ENCODE measurements around the gene EPHA4. TPM values are rescaled to one million over a fixed set of nuclear protein-coding genes. Genes with fewer than 3 reads are reported as not detected.

Gene EPHA4
- total and polyA plus RNA-seq, 5 donors from 2014 or later = 7.1 to 23.5 (median 12.0) TPM

DNA sequence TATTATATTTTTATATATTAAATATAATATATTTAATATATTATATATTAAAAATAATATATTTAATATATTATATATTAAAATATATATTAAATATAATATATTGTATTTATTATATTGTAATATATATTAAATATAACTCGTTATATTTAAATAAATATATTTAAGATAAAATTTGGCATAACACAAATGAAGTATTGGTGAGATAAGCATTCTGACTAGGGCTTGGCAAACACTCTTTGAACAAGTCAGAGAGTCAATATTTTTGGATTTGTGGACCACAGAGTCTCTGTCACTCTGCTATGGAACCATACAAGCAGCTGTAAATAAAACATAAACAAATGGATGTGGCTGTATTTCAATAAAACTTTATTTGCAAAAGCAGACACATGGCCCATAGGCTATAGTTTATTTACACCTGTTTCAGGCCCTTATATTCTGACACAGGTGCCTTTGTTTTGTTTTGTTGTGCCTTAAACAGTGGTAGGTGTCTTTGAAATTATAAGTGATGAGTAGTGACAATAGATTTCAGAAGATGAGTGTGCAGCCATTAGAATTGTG lies 190.1 kb downstream of the EPHA4 start:
- H3K27me3 Mint-ChIP-seq = peaks cover 18% of the 10 kb centered on the region
- ATAC-seq (ENCODE audit: low read depth in 2 of 2) (no peak), DNase-seq (no peak)
- H3K4me1 ChIP-seq (ENCODE audit: control insufficient read depth, insufficient read depth, low read length, poor library complexity, severe bottlenecking) = no peaks in the 10 kb centered on the region
- no peaks in the 10 kb centered on the region for H3K4me1 Mint-ChIP-seq
- no peak overlapping the region for H3K27ac ChIP-seq (ENCODE audit: insufficient read depth, low read length, poor library complexity, severe bottlenecking)
- no peak overlapping the region for H3K27ac Mint-ChIP-seq
- H3K36me3 Mint-ChIP-seq = no peaks in the 10 kb centered on the region
- H3K36me3 ChIP-seq (ENCODE audit: control insufficient read depth, insufficient read depth, low read length) = no peaks in the 10 kb centered on the region
- H3K4me3 Mint-ChIP-seq = no peak overlapping the region
- H3K27me3 ChIP-seq (ENCODE audit: control insufficient read depth, insufficient read depth, low read length) = no peaks in the 10 kb centered on the region
- H3K9me3 ChIP-seq (ENCODE audit: control insufficient read depth in 2 of 2, low read length in 2 of 2) = no peaks in the 10 kb centered on the region
- H3K9me3 Mint-ChIP-seq = peaks cover 0 to 2% (median 0%) of the 10 kb centered on the region in 7 donors
- no peak overlapping the region for H3K4me3 ChIP-seq (ENCODE audit: low read depth, low read length)

DNA sequence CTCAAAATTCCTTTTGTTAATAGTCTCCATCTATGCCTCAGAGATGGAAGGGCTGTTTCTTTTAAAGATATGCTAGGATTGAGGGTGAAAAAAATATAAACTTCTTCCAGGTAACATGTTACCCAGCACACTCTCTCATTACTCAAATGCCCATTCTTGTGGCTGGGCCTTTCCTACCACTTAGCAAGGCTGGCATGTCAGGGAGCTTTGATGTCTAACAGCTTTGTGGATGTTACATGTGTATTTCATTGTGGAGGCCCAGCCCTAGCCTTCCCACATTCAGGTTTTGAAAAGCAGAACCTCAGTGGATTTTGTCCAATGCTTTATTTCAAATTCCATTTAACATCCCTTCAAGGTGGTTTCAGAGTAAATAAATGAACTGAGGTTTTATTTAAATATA lies 191.4 kb downstream of the EPHA4 start:
- no peaks in the 10 kb centered on the region for H3K4me1 Mint-ChIP-seq
- peaks cover 12% of the 10 kb centered on the region for H3K27me3 Mint-ChIP-seq
- ATAC-seq (ENCODE audit: low read depth in 2 of 2) (no peak), DNase-seq (peak in 1 of 3 donors; percentile 5)
- Histone ChIP-seq H3K27ac (ENCODE audit: insufficient read depth, low read length, poor library complexity, severe bottlenecking) (no peak overlapping the region), H3K9me3 (ENCODE audit: control insufficient read depth in 2 of 2, low read length in 2 of 2) (no peaks in the 10 kb centered on the region), H3K4me1 (ENCODE audit: control insufficient read depth, insufficient read depth, low read length, poor library complexity, severe bottlenecking) (no peaks in the 10 kb centered on the region), H3K4me3 (ENCODE audit: low read depth, low read length) (no peak overlapping the region), H3K36me3 (ENCODE audit: control insufficient read depth, insufficient read depth, low read length) (no peaks in the 10 kb centered on the region), H3K27me3 (ENCODE audit: control insufficient read depth, insufficient read depth, low read length) (no peaks in the 10 kb centered on the region)
- no peaks in the 10 kb centered on the region for H3K36me3 Mint-ChIP-seq
- no peak overlapping the region for H3K4me3 Mint-ChIP-seq
- H3K27ac Mint-ChIP-seq = no peak overlapping the region
- peaks cover 0 to 2% (median 0%) of the 10 kb centered on the region in 7 donors for H3K9me3 Mint-ChIP-seq

DNA sequence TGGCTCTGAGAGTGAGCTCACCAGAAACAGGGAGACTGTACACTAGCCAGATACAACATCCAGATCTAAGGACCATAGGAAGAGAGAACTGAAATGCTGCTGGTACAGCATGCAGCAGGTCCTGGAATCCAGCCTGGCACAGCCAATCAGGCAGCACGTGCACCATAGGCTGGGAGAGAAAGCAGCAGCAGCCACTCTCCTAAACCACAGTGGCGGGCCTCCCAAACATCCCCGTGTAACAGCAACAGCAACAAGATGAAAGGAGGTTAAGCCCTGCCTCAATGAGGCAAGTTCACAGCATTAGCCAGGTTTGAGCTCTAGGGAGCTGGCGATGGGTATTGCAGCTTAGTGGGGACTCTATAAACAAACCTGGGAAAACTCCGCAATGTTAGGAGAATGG lies 192.0 kb downstream of the EPHA4 start:
- no peak for DNase-seq
- H3K4me3 Mint-ChIP-seq = no peak overlapping the region
- no peak for ATAC-seq (ENCODE audit: low read depth in 2 of 2)

DNA sequence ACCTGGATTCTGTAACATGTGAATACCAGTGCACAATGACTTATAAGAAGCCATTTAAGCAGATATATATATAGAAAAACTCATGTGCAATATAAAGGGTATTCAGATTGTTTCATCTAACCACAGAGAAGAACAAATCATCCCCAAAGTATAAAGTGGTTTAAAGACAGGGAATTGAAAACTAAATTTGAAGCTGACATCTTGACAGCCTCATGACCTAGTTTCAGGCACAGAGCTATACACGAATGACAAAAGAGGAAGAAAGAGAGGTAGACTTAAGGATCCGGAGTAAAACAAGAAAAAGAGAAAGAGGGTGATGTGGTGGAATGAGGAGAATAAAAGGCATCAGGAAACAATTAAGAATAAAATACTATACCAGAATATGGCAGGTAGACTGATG lies 194.5 kb downstream of the EPHA4 start:
- Mint-ChIP-seq H3K9me3 (peaks cover 0 to 3% (median 0%) of the 10 kb centered on the region in 7 donors), H3K4me3 (no peak overlapping the region), H3K4me1 (no peaks in the 10 kb centered on the region), H3K36me3 (no peaks in the 10 kb centered on the region), H3K27me3 (peaks cover 10% of the 10 kb centered on the region), H3K27ac (no peak overlapping the region)
- no peaks in the 10 kb centered on the region for H3K36me3 ChIP-seq (ENCODE audit: control insufficient read depth, insufficient read depth, low read length)
- no peak overlapping the region for H3K27ac ChIP-seq (ENCODE audit: insufficient read depth, low read length, poor library complexity, severe bottlenecking)
- no peaks in the 10 kb centered on the region for H3K9me3 ChIP-seq (ENCODE audit: control insufficient read depth in 2 of 2, low read length in 2 of 2)
- no peaks in the 10 kb centered on the region for H3K27me3 ChIP-seq (ENCODE audit: control insufficient read depth, insufficient read depth, low read length)
- H3K4me3 ChIP-seq (ENCODE audit: low read depth, low read length) = no peak overlapping the region
- H3K4me1 ChIP-seq (ENCODE audit: control insufficient read depth, insufficient read depth, low read length, poor library complexity, severe bottlenecking) = no peaks in the 10 kb centered on the region
- DNase-seq (no peak), ATAC-seq (ENCODE audit: low read depth in 2 of 2) (no peak)

More for the DNA sequence above, 192.0 kb downstream of the EPHA4 start:
- Mint-ChIP-seq H3K27me3 (peaks cover 11% of the 10 kb centered on the region), H3K9me3 (peaks cover 0 to 2% (median 0%) of the 10 kb centered on the region in 7 donors), H3K27ac (peak overlapping the region in 1 of 3 donors; percentile 5), H3K36me3 (no peaks in the 10 kb centered on the region), H3K4me1 (no peaks in the 10 kb centered on the region)
- Histone ChIP-seq H3K36me3 (ENCODE audit: control insufficient read depth, insufficient read depth, low read length) (no peaks in the 10 kb centered on the region), H3K4me1 (ENCODE audit: control insufficient read depth, insufficient read depth, low read length, poor library complexity, severe bottlenecking) (no peaks in the 10 kb centered on the region), H3K27me3 (ENCODE audit: control insufficient read depth, insufficient read depth, low read length) (no peaks in the 10 kb centered on the region), H3K27ac (ENCODE audit: insufficient read depth, low read length, poor library complexity, severe bottlenecking) (no peak overlapping the region), H3K4me3 (ENCODE audit: low read depth, low read length) (no peak overlapping the region), H3K9me3 (ENCODE audit: control insufficient read depth in 2 of 2, low read length in 2 of 2) (no peaks in the 10 kb centered on the region)

DNA sequence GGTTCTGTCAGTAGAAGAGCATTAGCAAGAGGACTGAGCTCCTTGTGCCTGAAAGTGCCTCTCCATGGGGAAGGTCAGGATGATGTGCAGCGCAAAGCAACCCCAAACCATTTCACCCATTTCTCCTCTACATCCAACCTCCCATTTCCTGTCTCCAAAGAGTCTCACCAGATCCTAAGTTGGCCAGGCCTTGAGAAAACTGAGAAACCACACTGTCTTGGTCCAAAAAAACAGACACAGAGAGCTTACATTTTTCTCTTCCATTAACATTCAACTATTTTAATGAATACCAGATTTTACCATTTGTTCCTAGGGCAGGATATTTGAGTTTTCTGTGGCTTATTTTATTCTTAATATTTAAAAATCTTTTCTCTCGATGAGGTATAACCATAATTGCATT lies 195.0 kb downstream of the EPHA4 start:
- DNase-seq (no peak), ATAC-seq (ENCODE audit: low read depth in 2 of 2) (no peak)
- H3K27me3 Mint-ChIP-seq = peaks cover 10% of the 10 kb centered on the region
- H3K9me3 Mint-ChIP-seq = peaks cover 0 to 3% (median 0%) of the 10 kb centered on the region in 7 donors
- H3K4me3 Mint-ChIP-seq = no peak overlapping the region
- H3K9me3 ChIP-seq (ENCODE audit: control insufficient read depth in 2 of 2, low read length in 2 of 2) = no peaks in the 10 kb centered on the region
- H3K36me3 Mint-ChIP-seq = no peaks in the 10 kb centered on the region
- H3K4me1 Mint-ChIP-seq = no peaks in the 10 kb centered on the region
- H3K27ac ChIP-seq (ENCODE audit: insufficient read depth, low read length, poor library complexity, severe bottlenecking) = no peak overlapping the region
- H3K27ac Mint-ChIP-seq = no peak overlapping the region
- no peaks in the 10 kb centered on the region for H3K4me1 ChIP-seq (ENCODE audit: control insufficient read depth, insufficient read depth, low read length, poor library complexity, severe bottlenecking)
- H3K36me3 ChIP-seq (ENCODE audit: control insufficient read depth, insufficient read depth, low read length) = no peaks in the 10 kb centered on the region
- no peaks in the 10 kb centered on the region for H3K27me3 ChIP-seq (ENCODE audit: control insufficient read depth, insufficient read depth, low read length)
- H3K4me3 ChIP-seq (ENCODE audit: low read depth, low read length) = no peak overlapping the region

DNA sequence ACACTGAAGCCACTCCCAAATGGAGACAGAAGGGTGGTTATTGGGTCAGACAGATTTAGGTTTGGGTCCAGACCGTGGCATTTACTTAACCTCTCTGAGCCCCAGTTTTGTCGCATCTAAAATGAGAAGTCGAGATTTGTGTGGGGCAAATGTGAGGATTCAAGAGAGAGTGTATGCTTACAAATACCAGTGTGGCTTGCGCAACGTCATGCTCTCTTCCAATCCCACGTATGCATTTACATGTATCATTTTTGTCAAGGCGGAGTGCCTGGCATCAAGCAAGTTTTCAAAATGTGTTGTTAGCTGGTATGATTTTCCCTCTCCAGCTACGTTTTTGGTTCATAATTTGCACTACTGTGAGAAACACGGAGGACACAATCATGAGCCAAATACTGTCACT lies 197.9 kb downstream of the EPHA4 start:
- no peak overlapping the region for H3K4me3 Mint-ChIP-seq
- H3K9me3 Mint-ChIP-seq = peaks cover 0 to 4% (median 0%) of the 10 kb centered on the region in 7 donors
- Histone ChIP-seq H3K27ac (ENCODE audit: insufficient read depth, low read length, poor library complexity, severe bottlenecking) (no peak overlapping the region), H3K4me1 (ENCODE audit: control insufficient read depth, insufficient read depth, low read length, poor library complexity, severe bottlenecking) (no peaks in the 10 kb centered on the region), H3K4me3 (ENCODE audit: low read depth, low read length) (no peak overlapping the region), H3K27me3 (ENCODE audit: control insufficient read depth, insufficient read depth, low read length) (no peaks in the 10 kb centered on the region), H3K36me3 (ENCODE audit: control insufficient read depth, insufficient read depth, low read length) (no peaks in the 10 kb centered on the region), H3K9me3 (ENCODE audit: control insufficient read depth in 2 of 2, low read length in 2 of 2) (no peaks in the 10 kb centered on the region)
- DNase-seq (no peak), ATAC-seq (ENCODE audit: low read depth in 2 of 2) (no peak)
- H3K36me3 Mint-ChIP-seq = no peaks in the 10 kb centered on the region
- peaks cover 20% of the 10 kb centered on the region for H3K27me3 Mint-ChIP-seq
- no peaks in the 10 kb centered on the region for H3K4me1 Mint-ChIP-seq
- no peak overlapping the region for H3K27ac Mint-ChIP-seq

DNA sequence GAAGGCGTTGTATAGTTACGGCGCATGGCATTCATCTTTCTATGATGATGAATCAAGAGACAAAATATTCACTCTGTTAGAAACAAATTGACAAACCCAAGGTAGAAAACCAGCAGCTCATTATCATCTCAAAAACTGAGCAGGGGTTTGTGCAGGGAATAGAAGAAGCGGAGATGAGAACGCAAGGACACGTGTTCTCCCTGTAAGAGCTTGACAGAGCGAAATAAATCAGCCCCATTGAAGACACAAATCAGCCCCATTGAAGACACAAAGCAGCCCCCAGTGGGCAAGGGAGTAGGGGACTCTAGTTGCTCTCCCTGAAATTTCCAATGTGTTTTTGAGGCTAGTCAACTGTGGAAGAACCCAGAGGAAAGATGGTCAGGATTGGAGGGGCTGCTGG lies 199.2 kb downstream of the EPHA4 start:
- DNase-seq (no peak), ATAC-seq (ENCODE audit: low read depth in 2 of 2) (no peak)
- peaks cover 13% of the 10 kb centered on the region for H3K27me3 Mint-ChIP-seq
- no peaks in the 10 kb centered on the region for H3K4me1 Mint-ChIP-seq
- peaks cover 0 to 4% (median 0%) of the 10 kb centered on the region in 7 donors for H3K9me3 Mint-ChIP-seq
- H3K4me3 Mint-ChIP-seq = no peak overlapping the region
- no peak overlapping the region for H3K4me3 ChIP-seq (ENCODE audit: low read depth, low read length)
- no peaks in the 10 kb centered on the region for H3K27me3 ChIP-seq (ENCODE audit: control insufficient read depth, insufficient read depth, low read length)
- H3K27ac Mint-ChIP-seq = no peak overlapping the region
- H3K4me1 ChIP-seq (ENCODE audit: control insufficient read depth, insufficient read depth, low read length, poor library complexity, severe bottlenecking) = no peaks in the 10 kb centered on the region
- H3K36me3 ChIP-seq (ENCODE audit: control insufficient read depth, insufficient read depth, low read length) = no peaks in the 10 kb centered on the region
- H3K27ac ChIP-seq (ENCODE audit: insufficient read depth, low read length, poor library complexity, severe bottlenecking) = no peak overlapping the region
- H3K9me3 ChIP-seq (ENCODE audit: control insufficient read depth in 2 of 2, low read length in 2 of 2) = no peaks in the 10 kb centered on the region
- no peaks in the 10 kb centered on the region for H3K36me3 Mint-ChIP-seq

DNA sequence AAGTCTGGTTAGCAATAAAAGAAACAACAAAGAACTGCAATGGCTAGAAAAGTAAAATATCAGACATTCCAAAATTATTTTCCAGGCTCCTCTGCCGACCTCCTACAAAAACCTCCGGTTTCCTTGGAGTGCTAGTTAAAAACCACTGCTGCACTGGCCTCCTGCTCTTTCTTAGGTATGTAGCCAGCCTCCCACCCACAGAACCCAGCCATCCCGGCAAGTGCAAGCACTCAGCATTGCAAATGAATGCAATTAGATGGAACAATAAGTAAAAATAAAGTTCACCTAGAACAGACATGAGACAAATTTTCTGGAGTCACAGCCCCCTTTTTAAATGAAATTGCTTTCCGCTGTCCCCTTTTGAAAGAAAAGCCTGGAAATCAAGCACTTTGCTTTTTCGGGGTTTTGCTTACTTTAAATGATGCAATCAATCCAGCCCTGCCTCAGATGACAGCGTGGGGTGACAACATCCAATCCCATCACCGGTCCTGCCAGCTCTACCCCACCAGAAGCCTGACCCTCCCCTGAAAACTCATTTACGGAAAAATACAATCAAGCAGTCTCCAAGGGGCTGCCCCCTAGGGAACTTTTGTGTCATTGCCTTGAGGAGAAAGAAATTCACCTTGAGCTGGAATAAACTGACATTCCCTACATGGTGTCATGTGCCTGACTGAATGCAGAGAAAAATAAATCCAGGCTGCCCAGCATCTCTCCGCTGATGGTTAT lies 199.8 kb downstream of the EPHA4 start:
- no peak for ATAC-seq (ENCODE audit: low read depth in 2 of 2)
- Mint-ChIP-seq H3K4me1 (no peaks in the 10 kb centered on the region), H3K27ac (no peak overlapping the region), H3K36me3 (no peaks in the 10 kb centered on the region), H3K4me3 (no peak overlapping the region), H3K9me3 (peaks cover 0 to 4% (median 0%) of the 10 kb centered on the region in 7 donors), H3K27me3 (peaks cover 13% of the 10 kb centered on the region)
- no peaks in the 10 kb centered on the region for H3K9me3 ChIP-seq (ENCODE audit: control insufficient read depth in 2 of 2, low read length in 2 of 2)
- H3K4me3 ChIP-seq (ENCODE audit: low read depth, low read length) = no peak overlapping the region
- no peak for DNase-seq
- no peaks in the 10 kb centered on the region for H3K4me1 ChIP-seq (ENCODE audit: control insufficient read depth, insufficient read depth, low read length, poor library complexity, severe bottlenecking)
- H3K36me3 ChIP-seq (ENCODE audit: control insufficient read depth, insufficient read depth, low read length) = no peaks in the 10 kb centered on the region
- no peaks in the 10 kb centered on the region for H3K27me3 ChIP-seq (ENCODE audit: control insufficient read depth, insufficient read depth, low read length)
- no peak overlapping the region for H3K27ac ChIP-seq (ENCODE audit: insufficient read depth, low read length, poor library complexity, severe bottlenecking)
